Measurements from ENCODE around the gene TRPV2.

The TRPV2 gene

DNA sequence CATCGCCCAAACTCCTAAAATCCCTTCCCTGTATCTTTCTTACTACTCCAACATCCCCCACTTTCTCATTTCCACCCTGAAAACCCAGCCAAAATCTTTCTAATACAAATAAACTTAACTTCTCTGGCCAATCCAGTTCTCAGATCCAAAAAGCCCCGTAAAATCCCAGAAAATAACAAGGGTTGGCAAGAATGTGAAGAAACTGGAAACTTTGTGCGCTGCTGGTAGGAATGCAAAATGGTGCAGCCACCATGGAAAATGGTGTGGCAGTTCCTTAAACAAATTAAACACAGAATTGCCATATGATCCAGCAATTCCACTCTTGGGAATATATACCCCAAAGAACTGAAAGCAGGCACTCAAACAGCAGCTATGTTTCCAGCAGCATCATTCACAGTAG lies 52.5 kb downstream of the TRPV2 start:
- TF ChIP-seq, protein P1, sequence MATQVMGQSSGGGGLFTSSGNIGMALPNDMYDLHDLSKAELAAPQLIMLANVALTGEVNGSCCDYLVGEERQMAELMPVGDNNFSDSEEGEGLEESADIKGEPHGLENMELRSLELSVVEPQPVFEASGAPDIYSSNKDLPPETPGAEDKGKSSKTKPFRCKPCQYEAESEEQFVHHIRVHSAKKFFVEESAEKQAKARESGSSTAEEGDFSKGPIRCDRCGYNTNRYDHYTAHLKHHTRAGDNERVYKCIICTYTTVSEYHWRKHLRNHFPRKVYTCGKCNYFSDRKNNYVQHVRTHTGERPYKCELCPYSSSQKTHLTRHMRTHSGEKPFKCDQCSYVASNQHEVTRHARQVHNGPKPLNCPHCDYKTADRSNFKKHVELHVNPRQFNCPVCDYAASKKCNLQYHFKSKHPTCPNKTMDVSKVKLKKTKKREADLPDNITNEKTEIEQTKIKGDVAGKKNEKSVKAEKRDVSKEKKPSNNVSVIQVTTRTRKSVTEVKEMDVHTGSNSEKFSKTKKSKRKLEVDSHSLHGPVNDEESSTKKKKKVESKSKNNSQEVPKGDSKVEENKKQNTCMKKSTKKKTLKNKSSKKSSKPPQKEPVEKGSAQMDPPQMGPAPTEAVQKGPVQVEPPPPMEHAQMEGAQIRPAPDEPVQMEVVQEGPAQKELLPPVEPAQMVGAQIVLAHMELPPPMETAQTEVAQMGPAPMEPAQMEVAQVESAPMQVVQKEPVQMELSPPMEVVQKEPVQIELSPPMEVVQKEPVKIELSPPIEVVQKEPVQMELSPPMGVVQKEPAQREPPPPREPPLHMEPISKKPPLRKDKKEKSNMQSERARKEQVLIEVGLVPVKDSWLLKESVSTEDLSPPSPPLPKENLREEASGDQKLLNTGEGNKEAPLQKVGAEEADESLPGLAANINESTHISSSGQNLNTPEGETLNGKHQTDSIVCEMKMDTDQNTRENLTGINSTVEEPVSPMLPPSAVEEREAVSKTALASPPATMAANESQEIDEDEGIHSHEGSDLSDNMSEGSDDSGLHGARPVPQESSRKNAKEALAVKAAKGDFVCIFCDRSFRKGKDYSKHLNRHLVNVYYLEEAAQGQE (IDR thresholded peaks at IDR 0.05; ENCODE audit: insufficient read depth in 1 of 2, low read depth in 2 of 2, low read length in 2 of 2): no peak

DNA sequence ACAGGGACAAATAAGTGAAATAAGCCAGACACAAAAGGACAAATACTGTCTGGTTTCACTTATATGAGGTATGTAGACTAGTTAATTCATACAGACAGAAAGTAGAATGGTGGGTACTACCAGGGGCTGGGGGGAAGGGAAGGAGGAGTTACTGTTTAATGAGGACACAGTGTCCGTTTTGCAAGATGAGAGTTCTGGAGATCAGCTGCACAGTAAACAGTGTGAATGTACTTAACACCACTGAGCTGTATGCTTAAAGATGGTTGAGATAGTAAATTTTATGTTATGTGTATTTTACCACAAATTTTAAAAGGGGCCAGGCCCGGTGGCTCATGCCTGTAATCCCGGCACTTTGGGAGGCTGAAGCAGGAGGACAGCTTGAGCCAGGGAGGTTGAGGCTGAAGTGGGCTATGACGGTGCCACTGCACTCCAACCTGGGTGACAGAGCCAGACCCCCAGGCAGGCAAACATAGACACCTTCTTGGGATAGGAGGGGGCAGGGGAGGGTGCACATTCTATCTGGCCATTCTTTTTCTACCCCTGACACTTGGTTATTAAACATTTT lies 53.1 kb downstream of the TRPV2 start:
- TF ChIP-seq FOXP2 (optimal IDR thresholded peaks at IDR 0.05; ENCODE audit: borderline replicate concordance, extremely low read depth, extremely low read length, insufficient read depth): no peak
- TF ChIP-seq SIN3A (IDR thresholded peaks at IDR 0.05; ENCODE audit: borderline replicate concordance, insufficient read depth, low read length): no peak
- TF ChIP-seq, protein P1 (IDR thresholded peaks at IDR 0.05; ENCODE audit: insufficient read depth in 1 of 2, low read depth in 2 of 2, low read length in 2 of 2): no peak
- TF ChIP-seq TAF1 (IDR thresholded peaks at IDR 0.05; ENCODE audit: borderline replicate concordance, insufficient read depth, low read length): no peak
- no peak for TF ChIP-seq POLR2AphosphoS5 (IDR thresholded peaks at IDR 0.05; ENCODE audit: low read depth, low read length)

DNA sequence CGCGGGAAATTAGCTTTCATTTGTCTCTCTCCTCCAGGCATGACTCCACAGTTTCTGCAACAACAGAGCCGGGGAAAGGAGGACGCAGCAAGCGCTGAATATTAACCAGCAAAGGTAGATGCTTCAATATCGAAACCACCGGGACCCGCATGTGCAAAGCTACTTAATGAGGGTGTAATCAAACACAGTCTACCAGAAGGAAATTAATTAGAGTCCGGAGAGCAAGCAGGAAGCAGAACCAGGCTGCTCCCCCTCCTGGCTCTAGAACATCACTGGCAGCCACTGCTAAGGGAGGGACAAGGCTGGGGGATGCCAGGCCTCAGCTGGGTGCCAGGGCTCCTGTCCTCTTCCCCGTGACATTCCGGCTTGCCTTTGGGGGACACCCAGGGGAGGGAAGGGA lies 54.9 kb downstream of the TRPV2 start:
- TF ChIP-seq POLR2AphosphoS5 (IDR thresholded peaks at IDR 0.05; ENCODE audit: low read depth, low read length): no peak
- TF ChIP-seq TAF1 (IDR thresholded peaks at IDR 0.05; ENCODE audit: borderline replicate concordance, insufficient read depth, low read length): no peak
- TF ChIP-seq SIN3A (IDR thresholded peaks at IDR 0.05; ENCODE audit: borderline replicate concordance, insufficient read depth, low read length): peak; percentile 29; the same call in 1 of the 2 replicates
- TF ChIP-seq, protein P1 (IDR thresholded peaks at IDR 0.05; ENCODE audit: insufficient read depth in 1 of 2, low read depth in 2 of 2, low read length in 2 of 2): no peak
- TF ChIP-seq FOXP2 (optimal IDR thresholded peaks at IDR 0.05; ENCODE audit: borderline replicate concordance, extremely low read depth, extremely low read length, insufficient read depth): no peak

DNA sequence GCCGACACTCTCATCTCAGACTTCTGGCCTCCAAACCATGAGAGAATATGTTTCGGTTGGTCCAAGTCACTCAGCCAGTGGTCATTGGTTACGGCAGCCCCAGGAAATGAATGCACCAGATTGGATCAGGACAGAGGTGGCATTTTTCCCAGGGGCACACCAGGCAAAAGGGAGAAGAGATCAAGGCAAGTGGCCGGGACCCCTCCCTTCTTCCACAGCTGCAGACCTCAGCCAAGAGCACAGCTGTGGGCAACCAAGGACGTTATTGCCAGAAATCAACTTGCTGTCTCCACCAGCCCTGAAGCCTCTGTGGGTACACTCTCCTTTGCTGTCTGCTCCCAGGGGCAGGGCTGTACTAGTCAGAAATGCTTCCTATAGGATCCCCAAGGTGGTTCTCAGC lies 55.9 kb downstream of the TRPV2 start:
- TF ChIP-seq SIN3A (IDR thresholded peaks at IDR 0.05; ENCODE audit: borderline replicate concordance, insufficient read depth, low read length) (no peak), FOXP2 (optimal IDR thresholded peaks at IDR 0.05; ENCODE audit: borderline replicate concordance, extremely low read depth, extremely low read length, insufficient read depth) (no peak), TAF1 (IDR thresholded peaks at IDR 0.05; ENCODE audit: borderline replicate concordance, insufficient read depth, low read length) (no peak), POLR2AphosphoS5 (IDR thresholded peaks at IDR 0.05; ENCODE audit: low read depth, low read length) (no peak)
- TF ChIP-seq, protein P1 (IDR thresholded peaks at IDR 0.05; ENCODE audit: insufficient read depth in 1 of 2, low read depth in 2 of 2, low read length in 2 of 2): no peak

DNA sequence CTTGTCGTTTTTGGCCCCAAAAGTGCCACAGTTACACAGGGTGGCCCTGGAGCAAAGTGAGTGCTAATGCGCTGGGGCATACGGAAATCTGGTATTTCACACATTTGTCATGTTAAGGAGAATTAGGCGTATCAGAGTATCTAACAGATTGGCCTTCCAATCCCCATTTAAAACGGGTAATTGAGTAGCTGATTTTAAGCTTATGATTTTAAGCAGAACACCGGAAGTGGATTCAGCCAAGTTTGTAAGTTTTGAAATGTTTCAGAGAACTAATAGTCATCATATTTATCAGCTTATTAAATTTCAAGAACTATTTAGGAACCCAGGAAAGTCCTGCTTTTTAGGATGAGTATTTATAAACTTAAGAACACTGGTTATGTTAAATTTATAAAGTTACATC lies 57.2 kb downstream of the TRPV2 start:
- TF ChIP-seq, protein P1 (IDR thresholded peaks at IDR 0.05; ENCODE audit: insufficient read depth in 1 of 2, low read depth in 2 of 2, low read length in 2 of 2): no peak
- TF ChIP-seq FOXP2 (optimal IDR thresholded peaks at IDR 0.05; ENCODE audit: borderline replicate concordance, extremely low read depth, extremely low read length, insufficient read depth): no peak
- TF ChIP-seq SIN3A (IDR thresholded peaks at IDR 0.05; ENCODE audit: borderline replicate concordance, insufficient read depth, low read length): no peak
- no peak for TF ChIP-seq TAF1 (IDR thresholded peaks at IDR 0.05; ENCODE audit: borderline replicate concordance, insufficient read depth, low read length)
- TF ChIP-seq POLR2AphosphoS5 (IDR thresholded peaks at IDR 0.05; ENCODE audit: low read depth, low read length): no peak

Measured in PFSK-1 (cell line).